Measurements from ENCODE around the gene ZNF385B.

DNA sequence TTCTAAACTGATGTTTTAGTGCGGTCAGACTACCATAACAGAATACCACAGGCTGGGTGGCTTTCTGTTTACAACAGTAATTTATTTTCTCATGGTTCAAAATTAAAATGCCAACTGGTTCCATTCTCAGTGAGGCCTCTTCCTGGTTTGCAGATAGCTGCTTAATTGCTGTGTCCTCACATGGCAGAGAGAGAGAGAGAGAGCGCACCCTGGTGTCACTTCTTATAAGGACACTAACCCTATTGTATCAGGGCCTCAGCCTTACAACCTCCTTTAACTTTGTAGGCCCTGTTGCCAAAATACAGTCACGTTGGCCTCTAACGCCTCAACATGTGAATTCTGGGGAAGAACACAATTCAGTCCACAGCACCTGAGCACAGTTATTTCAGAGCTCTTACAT, 37.5 kb upstream of the ZNF385B start:
- TF ChIP-seq GABPA (IDR thresholded peaks at IDR 0.05; ENCODE audit: low read depth) (no peak), POLR2AphosphoS5 (IDR thresholded peaks at IDR 0.05; ENCODE audit: low read depth) (no peak)
- TF ChIP-seq, protein P1, sequence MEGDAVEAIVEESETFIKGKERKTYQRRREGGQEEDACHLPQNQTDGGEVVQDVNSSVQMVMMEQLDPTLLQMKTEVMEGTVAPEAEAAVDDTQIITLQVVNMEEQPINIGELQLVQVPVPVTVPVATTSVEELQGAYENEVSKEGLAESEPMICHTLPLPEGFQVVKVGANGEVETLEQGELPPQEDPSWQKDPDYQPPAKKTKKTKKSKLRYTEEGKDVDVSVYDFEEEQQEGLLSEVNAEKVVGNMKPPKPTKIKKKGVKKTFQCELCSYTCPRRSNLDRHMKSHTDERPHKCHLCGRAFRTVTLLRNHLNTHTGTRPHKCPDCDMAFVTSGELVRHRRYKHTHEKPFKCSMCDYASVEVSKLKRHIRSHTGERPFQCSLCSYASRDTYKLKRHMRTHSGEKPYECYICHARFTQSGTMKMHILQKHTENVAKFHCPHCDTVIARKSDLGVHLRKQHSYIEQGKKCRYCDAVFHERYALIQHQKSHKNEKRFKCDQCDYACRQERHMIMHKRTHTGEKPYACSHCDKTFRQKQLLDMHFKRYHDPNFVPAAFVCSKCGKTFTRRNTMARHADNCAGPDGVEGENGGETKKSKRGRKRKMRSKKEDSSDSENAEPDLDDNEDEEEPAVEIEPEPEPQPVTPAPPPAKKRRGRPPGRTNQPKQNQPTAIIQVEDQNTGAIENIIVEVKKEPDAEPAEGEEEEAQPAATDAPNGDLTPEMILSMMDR (IDR thresholded peaks at IDR 0.05; ENCODE audit: insufficient read depth, low read length): no peak
- TF ChIP-seq, protein P2, sequence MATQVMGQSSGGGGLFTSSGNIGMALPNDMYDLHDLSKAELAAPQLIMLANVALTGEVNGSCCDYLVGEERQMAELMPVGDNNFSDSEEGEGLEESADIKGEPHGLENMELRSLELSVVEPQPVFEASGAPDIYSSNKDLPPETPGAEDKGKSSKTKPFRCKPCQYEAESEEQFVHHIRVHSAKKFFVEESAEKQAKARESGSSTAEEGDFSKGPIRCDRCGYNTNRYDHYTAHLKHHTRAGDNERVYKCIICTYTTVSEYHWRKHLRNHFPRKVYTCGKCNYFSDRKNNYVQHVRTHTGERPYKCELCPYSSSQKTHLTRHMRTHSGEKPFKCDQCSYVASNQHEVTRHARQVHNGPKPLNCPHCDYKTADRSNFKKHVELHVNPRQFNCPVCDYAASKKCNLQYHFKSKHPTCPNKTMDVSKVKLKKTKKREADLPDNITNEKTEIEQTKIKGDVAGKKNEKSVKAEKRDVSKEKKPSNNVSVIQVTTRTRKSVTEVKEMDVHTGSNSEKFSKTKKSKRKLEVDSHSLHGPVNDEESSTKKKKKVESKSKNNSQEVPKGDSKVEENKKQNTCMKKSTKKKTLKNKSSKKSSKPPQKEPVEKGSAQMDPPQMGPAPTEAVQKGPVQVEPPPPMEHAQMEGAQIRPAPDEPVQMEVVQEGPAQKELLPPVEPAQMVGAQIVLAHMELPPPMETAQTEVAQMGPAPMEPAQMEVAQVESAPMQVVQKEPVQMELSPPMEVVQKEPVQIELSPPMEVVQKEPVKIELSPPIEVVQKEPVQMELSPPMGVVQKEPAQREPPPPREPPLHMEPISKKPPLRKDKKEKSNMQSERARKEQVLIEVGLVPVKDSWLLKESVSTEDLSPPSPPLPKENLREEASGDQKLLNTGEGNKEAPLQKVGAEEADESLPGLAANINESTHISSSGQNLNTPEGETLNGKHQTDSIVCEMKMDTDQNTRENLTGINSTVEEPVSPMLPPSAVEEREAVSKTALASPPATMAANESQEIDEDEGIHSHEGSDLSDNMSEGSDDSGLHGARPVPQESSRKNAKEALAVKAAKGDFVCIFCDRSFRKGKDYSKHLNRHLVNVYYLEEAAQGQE (IDR thresholded peaks at IDR 0.05; ENCODE audit: insufficient replicate concordance, low read depth): no peak
